Measurements from ENCODE around the gene COPB2.
A peak's percentile ranks its signal among the peaks of the same experiment; 100 is the strongest.

COPB2 gene

GRCh38 chr3:139329364-139329850 is 60.0 kb downstream of the COPB2 start (continued):
- peak; percentile 96 for TF ChIP-seq REST (tag by site-specific recombination; IDR thresholded peaks at IDR 0.05)
- no peak for TF ChIP-seq ZNF548 (tag by site-specific recombination; IDR thresholded peaks at IDR 0.05)
- TF ChIP-seq ZNF184 (tag by site-specific recombination; IDR thresholded peaks at IDR 0.05) = no peak
- no peak for TF ChIP-seq TSHZ1 (tag by site-specific recombination; IDR thresholded peaks at IDR 0.05; ENCODE audit: borderline replicate concordance)
- no peak for TF ChIP-seq ZNF621 (tag by site-specific recombination; IDR thresholded peaks at IDR 0.05)
- TF ChIP-seq ZNF140 (tag by site-specific recombination; IDR thresholded peaks at IDR 0.05) = no peak
- no peak for TF ChIP-seq TCF7L2 (IDR thresholded peaks at IDR 0.05; ENCODE audit: borderline replicate concordance, low read depth, low read length)
- no peak for TF ChIP-seq ZNF837 (tag by site-specific recombination; IDR thresholded peaks at IDR 0.05)
- TF ChIP-seq HOXC10 (CRISPR knock-in tag; IDR thresholded peaks at IDR 0.05) = no peak
- TF ChIP-seq SCRT1 (tag by site-specific recombination; IDR thresholded peaks at IDR 0.05; ENCODE audit: borderline replicate concordance) = no peak
- no peak for TF ChIP-seq ZNF560 (tag by site-specific recombination; IDR thresholded peaks at IDR 0.05; ENCODE audit: borderline replicate concordance)
- TF ChIP-seq ZBTB1 (tag by site-specific recombination; IDR thresholded peaks at IDR 0.05) = no peak
- TF ChIP-seq ZNF148 (tag by site-specific recombination; IDR thresholded peaks at IDR 0.05; ENCODE audit: borderline replicate concordance) = no peak
- no peak for TF ChIP-seq ZNF169 (tag by site-specific recombination; IDR thresholded peaks at IDR 0.05)
- no peak for TF ChIP-seq ZNF521 (tag by site-specific recombination; IDR thresholded peaks at IDR 0.05)
- TF ChIP-seq CTCF (tag by site-specific recombination; IDR thresholded peaks at IDR 0.05) = peak; percentile 99
- TF ChIP-seq PATZ1 (tag by site-specific recombination; IDR thresholded peaks at IDR 0.05) = no peak
- TF ChIP-seq ELK4 (IDR thresholded peaks at IDR 0.05; ENCODE audit: borderline replicate concordance, low read depth, low read length) = no peak
- TF ChIP-seq ZNF133 (tag by site-specific recombination; IDR thresholded peaks at IDR 0.05) = no peak
- no peak for TF ChIP-seq IKZF3 (tag by site-specific recombination; IDR thresholded peaks at IDR 0.05)
- no peak for TF ChIP-seq ZNF394 (tag by site-specific recombination; IDR thresholded peaks at IDR 0.05; ENCODE audit: borderline replicate concordance)
- TF ChIP-seq ZNF146 (tag by site-specific recombination; IDR thresholded peaks at IDR 0.05) = no peak
- TF ChIP-seq ZFP37 (tag by site-specific recombination; IDR thresholded peaks at IDR 0.05) = no peak
- no peak for TF ChIP-seq ZNF626 (tag by site-specific recombination; IDR thresholded peaks at IDR 0.05)
- TF ChIP-seq WT1 (tag by site-specific recombination; IDR thresholded peaks at IDR 0.05) = no peak
- TF ChIP-seq KLF1 (tag by site-specific recombination; IDR thresholded peaks at IDR 0.05) = peak; percentile 73
- no peak for TF ChIP-seq ZNF37A (tag by site-specific recombination; IDR thresholded peaks at IDR 0.05)

Data from HEK293 (cell line).